ENCODE data around the gene ST8SIA6. TPM values are rescaled to one million over a fixed set of nuclear protein-coding genes. Genes with fewer than 3 reads are reported as not detected.

Gene ST8SIA6
- total RNA-seq, 1 donor from 2014 or later: 5.1 TPM

DNA sequence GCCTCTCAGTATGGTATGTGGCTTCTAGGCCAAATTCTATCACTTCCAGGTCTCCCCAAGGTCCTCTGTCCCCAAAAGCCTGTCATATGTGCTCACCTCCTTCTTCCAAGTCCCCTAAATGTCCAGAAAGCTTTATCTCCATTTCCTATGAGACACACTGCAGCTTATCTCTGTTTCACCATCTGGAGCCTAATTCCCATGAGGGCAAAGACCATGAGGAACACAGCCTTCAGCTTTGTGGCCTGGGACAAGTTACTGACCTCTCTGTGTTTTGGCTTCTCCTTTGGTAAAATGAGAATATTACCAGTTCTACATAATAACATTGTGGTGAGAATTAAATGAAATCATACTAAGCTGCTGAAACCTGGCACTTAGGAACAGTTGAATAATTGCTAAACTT, 19.2 kb downstream of the ST8SIA6 start:
- Histone ChIP-seq H3K9me3 (ENCODE audit: low read depth) (no peaks in the 10 kb centered on the region), H3K36me3 (no peaks in the 10 kb centered on the region), H2AFZ (replicated peaks) (no peak overlapping the region), H3K4me1 (no peaks in the 10 kb centered on the region), H3K4me2 (no peak overlapping the region), H3F3A (ENCODE audit: low read depth) (no peaks in the 10 kb centered on the region), H3K27ac (no peak overlapping the region), H3K9ac (no peak overlapping the region), H4K20me1 (ENCODE audit: low read depth) (no peaks in the 10 kb centered on the region), H3K4me3 (no peak overlapping the region), H3K27me3 (no peaks in the 10 kb centered on the region), H3K79me2 (ENCODE audit: low read depth) (no peaks in the 10 kb centered on the region)
- Mint-ChIP-seq H3K4me1 (peaks cover 3% of the 10 kb centered on the region), H3K9me3 (no peaks in the 10 kb centered on the region), H3K4me3 (no peak overlapping the region), H3K36me3 (no peaks in the 10 kb centered on the region), H3K27me3 (ENCODE audit: insufficient read depth, low read depth) (peaks cover 2% of the 10 kb centered on the region), H3K27ac (no peak overlapping the region)
- TF ChIP-seq EZH2phosphoT487 (IDR thresholded peaks at IDR 0.05) (no peak), EZH2 (IDR thresholded peaks at IDR 0.05) (no peak)
- TF ChIP-seq, protein P1, sequence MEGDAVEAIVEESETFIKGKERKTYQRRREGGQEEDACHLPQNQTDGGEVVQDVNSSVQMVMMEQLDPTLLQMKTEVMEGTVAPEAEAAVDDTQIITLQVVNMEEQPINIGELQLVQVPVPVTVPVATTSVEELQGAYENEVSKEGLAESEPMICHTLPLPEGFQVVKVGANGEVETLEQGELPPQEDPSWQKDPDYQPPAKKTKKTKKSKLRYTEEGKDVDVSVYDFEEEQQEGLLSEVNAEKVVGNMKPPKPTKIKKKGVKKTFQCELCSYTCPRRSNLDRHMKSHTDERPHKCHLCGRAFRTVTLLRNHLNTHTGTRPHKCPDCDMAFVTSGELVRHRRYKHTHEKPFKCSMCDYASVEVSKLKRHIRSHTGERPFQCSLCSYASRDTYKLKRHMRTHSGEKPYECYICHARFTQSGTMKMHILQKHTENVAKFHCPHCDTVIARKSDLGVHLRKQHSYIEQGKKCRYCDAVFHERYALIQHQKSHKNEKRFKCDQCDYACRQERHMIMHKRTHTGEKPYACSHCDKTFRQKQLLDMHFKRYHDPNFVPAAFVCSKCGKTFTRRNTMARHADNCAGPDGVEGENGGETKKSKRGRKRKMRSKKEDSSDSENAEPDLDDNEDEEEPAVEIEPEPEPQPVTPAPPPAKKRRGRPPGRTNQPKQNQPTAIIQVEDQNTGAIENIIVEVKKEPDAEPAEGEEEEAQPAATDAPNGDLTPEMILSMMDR (IDR thresholded peaks at IDR 0.05): no peak
- DNase-seq (ENCODE audit: low spot score): no peak

DNA sequence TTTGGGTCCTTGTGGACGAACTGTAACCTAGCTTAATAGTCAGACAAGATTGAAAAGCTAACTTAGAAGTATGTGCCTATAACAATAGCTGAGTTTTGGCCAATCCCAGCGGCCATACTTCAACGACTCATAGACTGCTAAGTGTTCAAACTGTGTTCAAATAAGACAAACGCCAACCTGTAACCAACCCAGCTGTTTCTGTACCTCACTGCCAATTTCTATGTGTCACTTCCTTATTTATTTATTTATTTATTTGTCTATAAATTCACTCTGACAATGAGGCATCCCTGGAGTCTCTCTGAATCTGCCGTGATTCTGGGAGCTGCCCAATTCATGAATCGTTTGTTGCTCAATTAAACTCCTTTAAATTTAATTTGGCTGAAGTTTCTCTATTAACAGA, 21.7 kb downstream of the ST8SIA6 start:
- no peak for DNase-seq (ENCODE audit: low spot score)
- H3K27ac Mint-ChIP-seq: no peak overlapping the region
- no peaks in the 10 kb centered on the region for H3K36me3 Mint-ChIP-seq
- no peaks in the 10 kb centered on the region for H3K9me3 Mint-ChIP-seq
- peaks cover 16% of the 10 kb centered on the region for H3K4me1 ChIP-seq
- H3K9ac ChIP-seq: no peak overlapping the region
- peaks cover 16% of the 10 kb centered on the region for H3K4me1 Mint-ChIP-seq
- no peaks in the 10 kb centered on the region for H4K20me1 ChIP-seq (ENCODE audit: low read depth)
- H3K79me2 ChIP-seq (ENCODE audit: low read depth): no peaks in the 10 kb centered on the region
- no peak overlapping the region for H2AFZ ChIP-seq (replicated peaks)
- H3K4me3 ChIP-seq: no peak overlapping the region
- H3K36me3 ChIP-seq: no peaks in the 10 kb centered on the region
- TF ChIP-seq, protein P1 (IDR thresholded peaks at IDR 0.05): no peak
- TF ChIP-seq EZH2 (IDR thresholded peaks at IDR 0.05) (no peak), EZH2phosphoT487 (IDR thresholded peaks at IDR 0.05) (no peak)
- no peak overlapping the region for H3K4me2 ChIP-seq
- peaks cover 2% of the 10 kb centered on the region for H3K27me3 Mint-ChIP-seq (ENCODE audit: insufficient read depth, low read depth)
- H3K27ac ChIP-seq: no peak overlapping the region
- no peaks in the 10 kb centered on the region for H3K27me3 ChIP-seq
- no peaks in the 10 kb centered on the region for H3K9me3 ChIP-seq (ENCODE audit: low read depth)
- H3F3A ChIP-seq (ENCODE audit: low read depth): peaks cover 3% of the 10 kb centered on the region
- H3K4me3 Mint-ChIP-seq: no peak overlapping the region

DNA sequence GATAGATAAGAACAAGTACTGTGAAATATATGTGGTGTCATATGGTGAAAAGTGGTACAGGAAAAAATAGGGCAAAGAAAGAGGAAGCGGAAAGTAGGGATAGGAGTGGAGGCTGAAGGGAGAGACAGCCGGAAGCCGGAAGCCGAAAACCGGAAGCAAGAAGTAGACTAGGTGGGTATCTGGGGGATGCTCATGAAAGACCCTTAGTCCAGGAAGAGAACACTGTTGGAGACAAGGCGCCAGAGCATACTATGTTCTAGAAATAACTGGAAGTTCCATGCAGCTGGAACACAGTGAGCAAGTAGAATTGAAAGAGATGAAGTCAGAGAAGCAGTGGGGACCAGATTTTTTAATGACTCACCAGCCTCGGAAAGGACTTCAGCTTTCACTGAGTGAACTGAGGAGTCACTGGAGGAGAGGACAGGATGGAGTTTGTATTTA, 22.5 kb downstream of the ST8SIA6 start:
- no peak overlapping the region for H3K9ac ChIP-seq
- H3K27me3 ChIP-seq: no peaks in the 10 kb centered on the region
- H3K9me3 ChIP-seq (ENCODE audit: low read depth): no peaks in the 10 kb centered on the region
- Mint-ChIP-seq H3K27ac (peak overlapping the region; percentile 1), H3K4me3 (no peak overlapping the region), H3K4me1 (peaks cover 21% of the 10 kb centered on the region), H3K9me3 (no peaks in the 10 kb centered on the region), H3K27me3 (ENCODE audit: insufficient read depth, low read depth) (peaks cover 2% of the 10 kb centered on the region), H3K36me3 (no peaks in the 10 kb centered on the region)
- H2AFZ ChIP-seq (replicated peaks): no peak overlapping the region
- no peaks in the 10 kb centered on the region for H3K36me3 ChIP-seq
- H3F3A ChIP-seq (ENCODE audit: low read depth): peaks cover 3% of the 10 kb centered on the region
- H3K4me3 ChIP-seq: no peak overlapping the region
- peaks cover 19% of the 10 kb centered on the region for H3K4me1 ChIP-seq
- no peaks in the 10 kb centered on the region for H3K79me2 ChIP-seq (ENCODE audit: low read depth)
- TF ChIP-seq, protein P1 (IDR thresholded peaks at IDR 0.05): no peak
- TF ChIP-seq EZH2phosphoT487 (IDR thresholded peaks at IDR 0.05): no peak
- no peak for TF ChIP-seq EZH2 (IDR thresholded peaks at IDR 0.05)
- H3K4me2 ChIP-seq: no peak overlapping the region
- H3K27ac ChIP-seq: no peak overlapping the region
- DNase-seq (ENCODE audit: low spot score): no peak
- H4K20me1 ChIP-seq (ENCODE audit: low read depth): no peaks in the 10 kb centered on the region
